HG03135 (cell line): ENCODE results near the gene ZNF790.
"Not testable (repeated sequence)": the region's sequence is repeated elsewhere in the genome, so short reads cannot be mapped to it uniquely, and the experiment has no call there.

ENCODE experiments used
- ATAC-seq: cut with Tn5 transposase; IDR thresholded peaks from one replicate; pipeline ENCODE4 v1.9.1; 2021; ENCODE audit warnings: mild to moderate bottlenecking, moderate library complexity; ENCODE audit not compliant: unreplicated experiment

The ZNF790 gene

DNA sequence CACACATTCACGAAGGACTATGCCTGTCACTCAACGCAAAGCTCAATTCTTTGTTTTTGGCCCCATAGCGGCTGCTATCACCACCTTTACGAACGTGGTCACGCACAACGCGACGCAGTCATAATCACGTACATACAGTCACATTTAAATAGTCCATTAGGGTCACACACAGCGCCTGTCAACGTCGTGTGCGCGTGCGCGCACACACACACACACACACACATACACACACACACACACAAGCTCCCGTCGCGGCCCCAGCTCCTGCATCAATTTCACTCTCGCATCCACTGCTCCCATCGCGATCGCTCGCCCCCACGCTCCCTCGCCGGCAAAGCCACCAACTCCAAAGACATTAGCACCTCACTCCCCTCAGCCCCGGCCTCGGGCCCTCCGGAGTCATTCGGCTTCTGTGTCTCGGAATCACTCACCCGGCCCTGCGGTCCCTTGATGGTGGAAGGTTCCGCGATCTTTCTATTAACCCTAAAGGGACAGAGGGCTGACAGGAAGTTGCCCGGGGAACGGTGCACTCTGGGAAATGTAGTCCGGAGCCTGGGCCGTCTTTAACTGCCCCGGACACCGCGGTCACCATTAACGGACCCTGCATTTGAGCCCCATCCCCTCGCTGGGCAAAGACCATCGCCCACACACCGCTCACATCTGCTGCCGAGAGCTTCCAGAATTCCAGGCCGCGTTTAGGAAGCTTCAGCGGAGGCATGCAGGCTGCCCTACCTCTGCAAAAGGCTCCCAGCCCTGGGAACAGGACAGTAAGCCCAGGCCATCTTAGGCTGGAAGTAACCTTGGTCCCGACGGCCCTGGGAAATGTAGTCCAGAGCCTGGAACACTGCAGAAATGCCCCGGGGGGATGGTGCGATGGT is at the start of gene ZNF790:
TSS of gene ZNF790 (minus strand) at position 482 of the 878 bp plus-strand sequence. CDS start 12,768 bp downstream, outside the sequence.
- ATAC-seq = peak; percentile 89

GRCh38 chr19:36876993-36877938 is 39.1 kb upstream of the ZNF790 start:
- ATAC-seq = no peak

GRCh38 chr19:36851898-36852297 is 13.7 kb upstream of the ZNF790 start:
- no peak for ATAC-seq

DNA sequence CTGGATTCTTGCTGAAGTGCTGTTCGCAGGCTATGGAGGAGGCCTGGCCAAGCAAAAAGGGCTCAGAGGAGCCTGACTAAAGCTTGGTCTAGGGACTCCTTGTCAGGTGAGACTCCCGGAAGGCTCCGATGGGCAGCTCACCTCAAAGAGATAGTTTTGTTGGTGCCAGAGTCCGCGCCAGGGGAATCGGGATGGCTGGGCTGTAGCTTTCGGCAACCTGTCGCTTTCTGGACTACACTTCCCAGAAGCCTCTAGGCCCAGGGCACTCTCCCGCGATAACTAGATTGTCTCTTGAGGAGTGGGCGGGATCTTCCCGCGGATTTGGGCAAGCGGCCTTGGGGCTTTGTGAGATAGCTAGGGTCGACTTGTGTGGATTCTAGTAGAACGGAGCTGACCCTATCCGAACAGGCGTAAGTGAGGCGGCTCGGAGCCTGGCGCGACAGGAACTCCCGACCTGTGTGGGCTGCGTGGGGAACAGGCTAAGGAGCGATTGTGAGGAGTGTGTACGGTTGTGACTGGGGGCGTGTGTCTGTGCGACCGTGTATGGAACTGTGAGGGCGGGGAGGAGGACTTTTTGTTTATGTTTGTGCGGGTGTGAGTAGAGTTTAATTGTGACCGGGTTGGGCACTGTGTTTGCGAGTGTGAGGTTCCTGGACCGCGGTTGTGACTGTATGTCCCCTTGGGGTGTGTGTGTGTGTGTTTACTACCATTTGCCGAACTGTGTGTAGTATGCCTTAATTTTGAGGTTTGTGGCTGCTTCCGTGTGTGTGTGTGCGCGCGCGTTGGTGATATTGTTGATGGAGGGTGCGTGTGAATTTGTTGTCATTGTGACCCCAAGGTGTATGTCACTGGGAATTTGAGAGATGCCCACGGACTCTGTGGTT is 12.6 kb upstream of the ZNF790 start, which contains the start of gene ZNF345:
TSS of gene ZNF345 (plus strand) at position 318 of the 884 bp plus-strand sequence. CDS start 25,955 bp downstream, outside the sequence.
- ATAC-seq = peak; percentile 79

- ATAC-seq = peak; percentile 78
Observed at GRCh38 chr19:36849701-36850558, 11.7 kb upstream of the ZNF790 start.

GRCh38 chr19:36847968-36848367 is 9.8 kb upstream of the ZNF790 start:
- no peak for ATAC-seq

DNA sequence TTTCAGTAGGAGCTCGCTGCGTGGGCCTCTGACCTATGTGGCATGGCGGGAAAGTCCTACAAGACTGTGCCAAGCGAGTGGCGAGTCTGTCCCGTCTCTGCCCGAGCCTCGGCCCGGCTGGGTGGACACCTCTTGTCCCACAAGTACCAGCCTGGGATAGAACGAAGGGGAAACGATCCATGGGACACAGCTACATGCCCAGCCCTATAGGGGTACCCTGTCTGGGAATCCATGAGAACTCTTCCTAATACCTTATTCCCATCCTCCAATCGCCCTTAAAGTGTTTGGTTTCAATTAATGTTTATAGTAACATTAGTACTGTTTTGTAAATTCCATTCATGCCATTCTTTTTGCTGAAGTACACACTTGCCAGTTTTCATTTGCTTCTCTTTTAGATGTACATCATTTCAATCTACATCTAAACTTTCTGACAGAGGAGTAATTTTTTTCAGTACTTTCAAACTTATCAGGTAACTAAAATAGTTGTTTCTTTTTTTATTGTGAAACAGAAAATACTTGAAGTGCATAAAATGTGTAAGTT is 667 bp upstream of the ZNF790 start:
- ATAC-seq = no peak

- no peak for ATAC-seq
Observed at GRCh38 chr19:36837176-36837905, 846 bp downstream of the ZNF790 start.

DNA sequence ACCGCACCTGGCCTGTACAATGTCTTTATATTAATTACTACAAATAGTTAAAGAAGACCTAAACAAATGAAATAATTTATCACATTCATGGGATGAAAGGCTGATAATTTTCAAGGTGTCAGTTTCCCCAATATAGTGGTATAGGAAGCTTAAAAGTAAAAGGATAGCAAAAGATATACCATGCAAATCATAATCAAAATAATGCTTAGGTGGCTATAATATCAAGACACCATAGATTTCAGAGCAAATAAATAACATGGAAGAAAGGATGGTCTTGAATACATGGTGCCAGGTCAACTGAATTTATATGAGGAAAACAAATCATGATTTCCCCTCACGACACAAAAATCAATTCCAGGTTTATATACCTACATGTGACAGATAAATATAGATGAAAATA is 4.8 kb downstream of the ZNF790 start:
- no peak for ATAC-seq

DNA sequence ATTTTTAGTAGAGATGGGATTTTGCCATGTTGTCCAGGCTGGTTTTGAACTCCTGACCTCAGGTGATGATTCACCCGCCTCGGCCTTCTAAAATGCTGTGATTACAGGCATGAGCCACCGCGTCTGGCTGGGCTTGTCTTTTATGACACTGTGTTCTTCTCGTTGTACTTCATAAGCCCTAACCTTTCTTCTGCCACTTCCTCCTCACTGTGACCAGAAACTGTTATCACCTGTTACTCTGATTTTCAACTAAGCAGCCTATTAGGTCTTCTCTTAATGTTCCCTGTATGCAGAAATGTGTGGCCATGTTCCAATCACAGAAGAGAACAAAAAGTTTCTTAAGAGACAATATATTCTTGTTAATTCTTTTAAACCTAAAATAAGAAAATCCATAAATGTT is 16.4 kb downstream of the ZNF790 start:
- ATAC-seq = no peak

DNA sequence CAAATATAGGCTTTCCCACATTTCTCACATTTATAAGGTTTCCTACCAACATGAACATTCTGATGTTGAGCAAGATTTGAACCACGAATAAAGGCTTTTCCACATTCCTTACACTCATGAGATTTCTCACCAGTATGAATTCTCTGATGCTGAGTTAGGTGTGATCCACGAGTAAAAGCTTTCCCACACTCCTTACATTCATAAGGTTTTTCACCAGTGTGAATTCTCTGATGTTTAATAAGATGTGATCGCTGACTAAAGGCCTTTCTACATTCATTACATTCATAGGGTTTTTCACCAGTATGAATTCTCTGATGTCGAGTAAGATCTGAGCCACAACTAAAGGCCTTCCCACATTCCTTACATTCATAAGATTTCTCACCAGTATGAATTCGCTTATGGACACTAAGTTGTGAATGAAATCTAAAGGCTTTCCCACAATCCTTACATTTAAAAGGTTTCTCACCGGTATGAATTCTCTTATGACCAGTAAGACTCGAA is 19.0 kb downstream of the ZNF790 start:
- no peak for ATAC-seq

DNA sequence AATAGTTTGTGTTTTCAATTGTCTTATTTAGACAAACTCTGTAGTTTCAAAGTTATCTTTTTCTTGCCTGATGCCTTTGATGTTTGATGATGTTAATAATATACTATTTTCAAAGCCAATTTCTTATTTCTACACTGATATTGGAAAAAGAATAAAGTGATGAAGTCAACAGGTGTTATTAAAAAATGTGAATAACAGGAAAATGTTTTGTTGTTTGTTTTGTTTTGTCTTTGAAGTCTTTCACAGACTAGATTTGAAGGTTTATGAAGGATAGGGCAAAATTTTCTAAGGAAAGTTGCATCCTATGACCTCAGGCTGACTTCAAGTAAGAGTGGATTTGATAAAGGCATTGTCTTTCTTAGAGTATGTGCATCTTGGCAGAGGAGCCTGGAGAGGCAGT is 31.2 kb downstream of the ZNF790 start:
- ATAC-seq = no peak

DNA sequence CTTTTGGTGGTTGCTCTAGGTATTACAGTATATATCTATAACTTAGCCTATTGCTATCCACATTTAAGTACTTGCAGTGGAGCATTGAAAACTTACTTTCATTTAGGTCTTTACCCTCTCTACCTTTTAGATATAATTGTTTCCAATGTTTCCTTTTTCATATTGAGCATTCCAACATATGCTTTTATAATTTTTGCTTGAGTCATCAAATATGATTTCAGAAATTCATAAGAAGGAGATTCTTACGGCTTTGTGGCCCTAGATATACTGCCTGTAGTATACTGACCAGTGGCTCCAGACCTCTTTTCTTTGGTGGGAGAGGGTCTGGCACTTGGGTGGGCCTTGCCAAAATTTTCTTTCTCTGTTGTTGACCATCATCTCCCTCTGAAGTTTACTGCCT is 32.8 kb downstream of the ZNF790 start:
- ATAC-seq = no peak

GRCh38 chr19:36797786-36798108 is 40.4 kb downstream of the ZNF790 start:
- no peak for ATAC-seq

GRCh38 chr19:36796714-36796992 is 41.5 kb downstream of the ZNF790 start:
- no peak for ATAC-seq

- ATAC-seq = not testable (repeated sequence)
Observed at GRCh38 chr19:36791420-36792141, 46.6 kb downstream of the ZNF790 start.

DNA sequence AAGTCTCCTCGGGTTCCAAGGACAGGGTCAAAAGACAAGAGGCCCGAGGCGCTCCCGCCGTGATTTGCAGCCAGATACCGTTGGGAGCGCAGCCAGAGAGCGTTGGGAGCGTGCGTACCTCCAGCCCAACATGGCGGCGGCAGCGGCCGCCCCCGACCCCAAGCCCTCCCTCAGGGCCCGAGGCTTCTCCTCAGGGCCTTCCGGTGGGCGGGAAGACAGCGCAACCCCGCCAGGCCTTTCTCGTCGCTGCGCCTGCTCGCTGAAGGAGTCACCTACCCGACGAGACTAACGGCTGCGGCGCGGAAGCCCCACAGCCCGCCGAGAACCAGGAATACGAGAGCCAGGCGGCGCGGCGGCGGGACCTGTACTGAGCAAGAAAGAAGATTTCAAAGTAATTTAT is 62.4 kb downstream of the ZNF790 start:
- no peak for ATAC-seq

- ATAC-seq = no peak
Observed at GRCh38 chr19:36773223-36773579, 65.0 kb downstream of the ZNF790 start.
